GM12873 (cell line): ENCODE measurements around the gene RIMBP2.

Source experiments
- TF ChIP-seq, protein P1 (sequence below): IDR thresholded peaks from 2 replicates; pipeline ENCODE4 v1.5.1; 2012; ENCODE audit warnings: low read depth, mild to moderate bottlenecking, moderate library complexity, low read length, control low read depth; ENCODE audit not compliant: insufficient read depth; ENCODE audit errors: missing control alignments

RIMBP2 gene

DNA sequence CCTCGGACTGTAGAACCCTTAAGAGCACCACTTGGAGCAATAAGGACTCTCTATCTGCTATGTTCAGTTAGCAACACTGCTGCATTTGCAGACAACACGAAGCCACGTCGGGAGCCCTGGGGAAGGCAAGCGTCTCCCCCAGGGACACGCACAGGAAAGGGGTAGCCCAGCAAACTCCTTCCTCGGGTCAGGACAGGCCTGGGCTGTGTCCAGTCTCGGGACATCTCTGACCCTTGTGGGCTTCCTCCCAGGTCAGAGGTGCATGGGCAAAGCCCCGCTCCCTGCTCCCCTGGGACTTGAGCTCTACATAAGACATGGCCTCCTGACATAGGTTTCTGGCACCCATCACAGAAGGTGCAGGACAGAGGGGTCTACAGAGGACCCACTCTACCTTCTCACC, 258.9 kb downstream of the RIMBP2 start:
- TF ChIP-seq, protein P1, sequence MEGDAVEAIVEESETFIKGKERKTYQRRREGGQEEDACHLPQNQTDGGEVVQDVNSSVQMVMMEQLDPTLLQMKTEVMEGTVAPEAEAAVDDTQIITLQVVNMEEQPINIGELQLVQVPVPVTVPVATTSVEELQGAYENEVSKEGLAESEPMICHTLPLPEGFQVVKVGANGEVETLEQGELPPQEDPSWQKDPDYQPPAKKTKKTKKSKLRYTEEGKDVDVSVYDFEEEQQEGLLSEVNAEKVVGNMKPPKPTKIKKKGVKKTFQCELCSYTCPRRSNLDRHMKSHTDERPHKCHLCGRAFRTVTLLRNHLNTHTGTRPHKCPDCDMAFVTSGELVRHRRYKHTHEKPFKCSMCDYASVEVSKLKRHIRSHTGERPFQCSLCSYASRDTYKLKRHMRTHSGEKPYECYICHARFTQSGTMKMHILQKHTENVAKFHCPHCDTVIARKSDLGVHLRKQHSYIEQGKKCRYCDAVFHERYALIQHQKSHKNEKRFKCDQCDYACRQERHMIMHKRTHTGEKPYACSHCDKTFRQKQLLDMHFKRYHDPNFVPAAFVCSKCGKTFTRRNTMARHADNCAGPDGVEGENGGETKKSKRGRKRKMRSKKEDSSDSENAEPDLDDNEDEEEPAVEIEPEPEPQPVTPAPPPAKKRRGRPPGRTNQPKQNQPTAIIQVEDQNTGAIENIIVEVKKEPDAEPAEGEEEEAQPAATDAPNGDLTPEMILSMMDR: no peak

DNA sequence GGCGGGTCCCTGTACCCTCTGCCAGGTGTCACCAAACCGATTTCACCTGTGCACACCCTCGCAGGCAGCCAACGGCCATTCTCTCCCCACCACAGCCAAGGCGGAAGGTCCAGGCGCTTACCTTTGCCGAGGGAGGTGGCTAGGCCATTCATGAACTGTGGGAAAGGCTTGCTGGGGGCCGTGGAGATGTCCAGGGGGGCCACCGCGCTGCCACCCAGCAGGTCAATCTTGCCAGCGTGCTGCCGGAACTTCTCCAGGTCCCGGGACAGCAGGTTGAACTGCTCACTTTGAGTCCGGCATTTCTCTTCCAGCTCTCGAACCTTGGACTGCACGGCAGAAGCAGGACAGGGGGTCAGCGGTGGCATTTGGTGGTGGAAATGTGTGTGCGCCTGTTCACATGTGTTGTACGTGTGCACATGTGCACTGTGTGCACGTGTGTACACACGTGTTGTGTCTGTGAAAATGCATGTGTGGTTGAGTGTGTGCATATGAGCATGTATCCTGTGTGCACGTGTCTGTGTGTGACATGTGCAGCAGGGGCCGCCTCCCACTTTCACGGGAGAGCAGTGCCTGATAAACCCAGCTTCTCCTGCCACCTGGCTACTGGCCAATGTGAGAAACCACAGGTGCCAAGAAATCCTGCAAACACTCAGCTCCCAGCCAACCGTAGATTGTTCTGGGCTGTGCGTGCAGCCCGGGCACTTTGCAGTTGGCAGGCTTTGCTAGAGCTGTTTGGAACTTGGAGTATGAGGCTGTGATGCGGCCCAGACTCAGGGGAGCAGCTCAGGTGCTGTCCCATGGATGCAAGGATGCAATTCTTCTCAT, 259.5 kb downstream of the RIMBP2 start:
- TF ChIP-seq, protein P1: no peak

DNA sequence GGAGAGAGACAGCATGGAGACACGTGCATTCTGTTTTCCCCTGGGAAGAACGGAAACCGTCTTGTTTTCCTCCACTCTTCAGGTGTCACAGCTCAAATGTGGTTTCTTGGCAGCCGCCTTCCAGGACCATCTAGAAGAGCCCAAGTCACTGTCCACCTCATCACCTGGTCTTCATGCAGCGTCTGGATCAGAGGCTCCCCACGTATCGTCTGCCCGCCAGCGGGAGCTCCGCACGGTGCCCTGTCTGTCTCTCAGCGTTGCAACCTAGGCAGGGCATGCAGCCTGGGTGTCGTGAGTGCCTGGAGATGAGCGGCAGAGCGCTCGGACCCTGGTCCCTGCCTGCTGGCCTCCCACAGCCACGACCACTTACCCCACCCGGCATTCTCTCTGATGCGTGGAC, 260.9 kb downstream of the RIMBP2 start:
- TF ChIP-seq, protein P1: no peak

DNA sequence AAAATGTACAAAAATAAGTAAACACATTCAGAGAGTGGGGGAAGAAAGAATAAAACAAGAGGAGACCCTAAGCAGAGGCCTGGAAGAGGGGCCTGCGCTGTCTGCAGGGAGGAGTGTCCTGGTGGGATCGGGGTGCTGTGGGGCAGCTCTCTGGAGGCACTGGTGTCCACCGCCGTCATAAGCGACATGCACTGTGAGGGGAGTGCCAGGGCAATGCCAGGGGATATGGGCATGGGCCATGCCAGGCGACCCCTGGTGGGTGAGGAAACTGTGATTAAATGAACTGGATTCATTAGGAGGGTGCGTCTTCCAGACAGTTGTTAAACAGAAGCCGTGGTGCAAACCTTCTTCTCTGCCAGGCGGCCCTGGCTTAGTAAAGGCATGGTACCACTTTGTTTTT, 261.8 kb downstream of the RIMBP2 start:
- TF ChIP-seq, protein P1: no peak

DNA sequence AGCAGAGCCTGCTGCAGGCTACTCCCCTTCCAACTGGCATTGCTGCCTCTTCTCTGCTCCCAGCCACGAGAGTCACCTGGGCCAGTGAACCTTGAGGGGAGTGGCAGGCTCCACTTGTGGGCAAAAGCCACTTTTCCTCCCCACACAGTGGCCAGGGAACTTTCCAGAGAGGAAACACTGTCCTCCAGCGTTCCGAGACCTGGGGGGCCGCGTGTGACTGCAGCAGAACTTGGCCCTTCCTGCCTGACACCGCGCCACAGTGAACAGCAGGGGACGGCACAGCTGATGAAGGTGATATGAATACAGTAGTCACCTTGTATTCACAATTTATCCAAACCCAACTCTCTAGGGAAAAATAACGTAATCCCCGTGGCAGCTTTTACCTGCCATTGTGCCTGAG, 263.6 kb downstream of the RIMBP2 start:
- TF ChIP-seq, protein P1: no peak

DNA sequence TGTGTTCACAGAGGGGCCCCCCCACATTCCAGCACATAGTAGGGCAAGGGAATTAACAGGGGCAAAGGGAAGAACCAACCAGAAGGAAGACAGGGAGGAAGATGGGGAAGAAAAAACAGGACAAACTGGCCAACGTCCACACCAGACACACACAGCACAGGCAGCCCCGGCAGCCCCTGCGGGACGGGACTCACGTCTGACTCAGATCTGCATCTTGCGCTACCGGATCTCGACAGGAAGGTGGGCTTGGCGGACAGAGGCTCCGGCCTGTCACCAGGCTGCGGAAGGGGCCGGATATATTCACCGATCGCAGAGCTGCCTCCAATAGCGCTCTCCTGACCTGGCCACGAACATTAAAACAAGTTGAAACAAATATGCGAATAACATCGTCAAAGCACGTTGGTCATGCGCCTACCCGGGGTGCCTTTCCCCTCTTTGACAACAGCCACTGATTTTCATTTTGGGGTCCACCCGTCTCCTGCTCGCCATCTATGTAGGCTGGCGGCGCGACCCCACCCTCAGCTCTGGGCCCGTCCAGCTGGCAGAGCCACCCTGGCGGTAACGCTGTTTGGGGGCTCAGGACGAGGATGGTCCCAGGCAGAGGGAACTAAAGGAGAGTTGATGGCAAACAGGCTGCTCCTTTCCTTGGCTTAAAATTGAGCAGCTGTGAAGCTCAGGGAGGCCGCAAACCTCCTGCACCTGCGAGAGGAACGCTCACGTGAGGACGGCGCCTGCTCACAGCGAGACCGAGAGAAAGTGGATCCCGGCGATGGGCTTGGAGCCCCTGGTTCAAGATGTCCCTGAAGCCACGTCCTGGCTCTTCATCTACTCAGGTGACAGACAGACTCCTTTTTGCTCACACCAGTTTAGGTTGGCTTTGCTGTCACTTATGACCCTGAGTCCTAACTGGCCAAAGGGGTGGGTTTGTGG, 264.8 kb downstream of the RIMBP2 start:
- TF ChIP-seq, protein P1: no peak

DNA sequence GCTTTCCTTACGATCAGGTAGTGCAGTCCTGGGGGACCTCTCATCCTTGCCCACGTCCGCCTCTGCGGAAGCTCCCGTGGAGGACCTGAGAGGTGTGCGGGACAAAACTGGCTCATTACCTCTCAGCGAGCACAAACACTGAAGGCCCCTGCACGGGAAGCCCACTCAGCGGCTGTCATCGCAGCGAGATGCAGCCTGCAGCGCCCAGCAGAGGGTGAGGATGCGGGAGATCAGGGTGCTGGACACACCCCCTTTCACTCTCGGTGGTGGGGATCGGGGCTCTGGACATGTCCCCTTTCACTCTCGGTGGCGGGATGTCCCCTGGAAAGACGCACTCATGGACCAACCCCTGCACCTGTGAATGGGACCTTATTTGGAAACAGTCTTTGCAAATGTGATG, 266.8 kb downstream of the RIMBP2 start:
- TF ChIP-seq, protein P1: no peak
